ENCODE data around the gene ZNF141. TPM values are rescaled to one million over a fixed set of nuclear protein-coding genes. Genes with fewer than 3 reads are reported as not detected.

The ZNF141 gene
- total RNA-seq, 1 experiment from 2014 or later: 42.1 TPM

DNA sequence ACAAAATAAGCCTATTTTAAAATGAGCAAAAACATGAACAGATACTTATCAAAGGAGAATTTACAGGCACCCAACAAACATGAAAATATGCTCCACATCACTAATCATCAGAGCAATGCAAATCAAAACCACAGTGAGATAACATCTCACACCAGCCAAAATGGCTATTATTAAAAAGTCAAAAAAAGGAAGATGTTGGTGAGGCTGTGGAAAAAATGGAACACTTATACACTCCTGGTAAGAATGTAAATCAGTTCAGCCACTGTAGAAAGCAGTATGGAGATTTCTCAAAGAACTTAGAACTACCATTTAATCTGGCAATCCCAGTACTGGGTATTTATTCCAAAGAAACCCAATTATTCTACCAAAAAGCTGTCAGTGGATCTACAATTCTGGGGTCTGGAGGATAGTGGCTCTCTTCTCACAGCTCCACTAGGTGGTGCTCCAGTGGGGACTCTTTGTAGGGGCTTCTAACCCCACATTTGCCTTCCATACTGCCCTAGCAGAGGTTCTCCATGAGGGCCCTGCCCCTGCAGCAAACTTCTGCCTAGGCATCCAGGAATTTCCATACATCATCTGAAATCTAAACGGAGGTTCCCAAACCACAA is 23.2 kb upstream of the ZNF141 start:
- no peaks in the 10 kb centered on the region; the same call in none of the 2 replicates for H3K27me3 Mint-ChIP-seq (ENCODE audit: low read depth)
- Histone ChIP-seq H2BK20ac (ENCODE audit: low read depth, low read length, poor library complexity, severe bottlenecking) (no peak overlapping the region), H3K23ac (ENCODE audit: insufficient read length, low read depth, low read length) (no peak overlapping the region), H4K5ac (ENCODE audit: insufficient read length, low read depth, low read length) (no peak overlapping the region), H2AFZ (ENCODE audit: low read length) (no peak overlapping the region), H4K20me1 (ENCODE audit: control insufficient read depth, insufficient read depth, insufficient read length) (no peaks in the 10 kb centered on the region), H3K18ac (ENCODE audit: insufficient read length, low read depth, low read length) (no peak overlapping the region), H3K14ac (ENCODE audit: insufficient read depth, low read length) (no peak overlapping the region), H2AK5ac (ENCODE audit: insufficient read length, low read length) (no peak overlapping the region), H4K8ac (replicated peaks; ENCODE audit: insufficient read length, low read depth, low read length) (no peak overlapping the region), H3K23me2 (ENCODE audit: insufficient read length, low read depth, low read length, poor library complexity, severe bottlenecking) (no peaks in the 10 kb centered on the region), H2BK5ac (ENCODE audit: insufficient read length, low read length) (no peak overlapping the region), H2BK15ac (ENCODE audit: low read depth, low read length) (no peak overlapping the region), H3K79me1 (ENCODE audit: insufficient read depth, low read depth, low read length, poor library complexity, severe bottlenecking) (no peaks in the 10 kb centered on the region), H2BK120ac (ENCODE audit: low read depth, low read length, poor library complexity, severe bottlenecking) (no peak overlapping the region), H3K4ac (ENCODE audit: low read depth, low read length) (no peak overlapping the region), H3K27ac (ENCODE audit: insufficient read length, low read depth, low read length) (no peak overlapping the region), H4K91ac (ENCODE audit: insufficient read length, low read depth, low read length) (no peak overlapping the region), H3K9me3 (ENCODE audit: control insufficient read depth, low read depth, low read length) (no peaks in the 10 kb centered on the region), H3K4me1 (ENCODE audit: insufficient read depth, low read length) (no peaks in the 10 kb centered on the region), H3K9ac (ENCODE audit: extremely low read depth, insufficient read length, low read length) (no peak overlapping the region), H3K79me2 (ENCODE audit: insufficient read depth, low read length) (no peaks in the 10 kb centered on the region), H2BK12ac (ENCODE audit: insufficient read length, low read depth, low read length) (no peak overlapping the region), H3K27me3 (ENCODE audit: insufficient read depth, low read length) (no peaks in the 10 kb centered on the region), H3K56ac (ENCODE audit: insufficient read length, low read depth, low read length) (no peak overlapping the region), H3K4me2 (ENCODE audit: insufficient read depth, insufficient read length, low read length) (no peak overlapping the region), H3T11ph (ENCODE audit: low read length) (no peak overlapping the region)
- no peak overlapping the region for H3K4me3 Mint-ChIP-seq
- H3K9me3 Mint-ChIP-seq: peaks cover 82 to 88% of the 10 kb centered on the region in 2 experiments
- TF ChIP-seq, protein P1, sequence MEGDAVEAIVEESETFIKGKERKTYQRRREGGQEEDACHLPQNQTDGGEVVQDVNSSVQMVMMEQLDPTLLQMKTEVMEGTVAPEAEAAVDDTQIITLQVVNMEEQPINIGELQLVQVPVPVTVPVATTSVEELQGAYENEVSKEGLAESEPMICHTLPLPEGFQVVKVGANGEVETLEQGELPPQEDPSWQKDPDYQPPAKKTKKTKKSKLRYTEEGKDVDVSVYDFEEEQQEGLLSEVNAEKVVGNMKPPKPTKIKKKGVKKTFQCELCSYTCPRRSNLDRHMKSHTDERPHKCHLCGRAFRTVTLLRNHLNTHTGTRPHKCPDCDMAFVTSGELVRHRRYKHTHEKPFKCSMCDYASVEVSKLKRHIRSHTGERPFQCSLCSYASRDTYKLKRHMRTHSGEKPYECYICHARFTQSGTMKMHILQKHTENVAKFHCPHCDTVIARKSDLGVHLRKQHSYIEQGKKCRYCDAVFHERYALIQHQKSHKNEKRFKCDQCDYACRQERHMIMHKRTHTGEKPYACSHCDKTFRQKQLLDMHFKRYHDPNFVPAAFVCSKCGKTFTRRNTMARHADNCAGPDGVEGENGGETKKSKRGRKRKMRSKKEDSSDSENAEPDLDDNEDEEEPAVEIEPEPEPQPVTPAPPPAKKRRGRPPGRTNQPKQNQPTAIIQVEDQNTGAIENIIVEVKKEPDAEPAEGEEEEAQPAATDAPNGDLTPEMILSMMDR (conservative IDR thresholded peaks at IDR 0.05): peak; percentile 19; the same call in 1 of the 3 replicates
- peaks cover 11 to 29% (median 13%) of the 10 kb centered on the region in 3 experiments; a peak in 6 of 7 replicates for H3K36me3 Mint-ChIP-seq (ENCODE audit: insufficient read depth in 1 of 3, low read depth in 3 of 3)
- H3K27ac Mint-ChIP-seq: no peak overlapping the region
- no peak for DNase-seq
- no peaks in the 10 kb centered on the region for H3K4me1 Mint-ChIP-seq
- WGBS (ENCODE audit: extremely low coverage, insufficient read length, low lambda C conversion rate): no CpG with 5 or more reads among the region's 1 CpG
